HepG2 (cell line): ENCODE results near the gene GRB7. TPM values are rescaled to one million over a fixed set of nuclear protein-coding genes. Genes with fewer than 3 reads are reported as not detected.
A peak's percentile ranks its signal among the peaks of the same experiment; 100 is the strongest.

Experiments
- BRCA1 ChIP-seq: sonication (generic); formaldehyde crosslinking; IDR thresholded peaks from 2 replicates; pipeline ENCODE4 v1.4.0; 2020; ENCODE audit warnings: missing genetic modification reagents
- FOXK1 ChIP-seq: sonication (generic); formaldehyde crosslinking; IDR thresholded peaks from 2 replicates; pipeline ENCODE4 v1.4.0; 2020; ENCODE audit warnings: low read depth, missing genetic modification reagents, borderline replicate concordance
- NFYB ChIP-seq: sonication (generic); formaldehyde crosslinking; IDR thresholded peaks from 2 replicates; pipeline ENCODE4 v1.4.0; 2020; ENCODE audit warnings: missing genetic modification reagents
- NR2F1 ChIP-seq, 2 experiments: fragments of 450-650 bp in 1 of 2; formaldehyde crosslinking in 1 of 2; IDR thresholded peaks; 2 replicates each; pipeline versions ENCODE4 v1.5.0 to v1.6.1; 2016 to 2020; ENCODE audit warnings: mild to moderate bottlenecking in 1 of 2, missing compliant biosample characterization in 1 of 2, missing genetic modification reagents in 1 of 2, moderate library complexity in 1 of 2
- PAF1 ChIP-seq: IDR thresholded peaks from 2 replicates; pipeline ENCODE4 v1.6.1; 2016; ENCODE audit warnings: missing genetic modification reagents, missing compliant biosample characterization
- PHF20 ChIP-seq: sonication (generic); formaldehyde crosslinking; IDR thresholded peaks from 2 replicates; pipeline ENCODE4 v1.5.0; 2020; ENCODE audit warnings: mild to moderate bottlenecking, missing genetic modification reagents
- POLR2G ChIP-seq: fragments of 200-400 bp; formaldehyde crosslinking; IDR thresholded peaks from 2 replicates; pipeline ENCODE4 v1.6.1; 2018; ENCODE audit warnings: mild to moderate bottlenecking, low read depth, low read length, moderate library complexity
- TEAD2 ChIP-seq: sonication (generic); formaldehyde crosslinking; IDR thresholded peaks from 2 replicates; pipeline ENCODE4 v1.9.0; 2021; ENCODE audit warnings: missing genetic modification reagents
- YEATS2 ChIP-seq: sonication (generic); formaldehyde crosslinking; IDR thresholded peaks from 2 replicates; pipeline ENCODE4 v1.4.0; 2020; ENCODE audit warnings: missing genetic modification reagents, borderline replicate concordance
- ZFP82 ChIP-seq: sonication (generic); formaldehyde crosslinking; IDR thresholded peaks from 2 replicates; pipeline ENCODE4 v1.5.1; 2020; ENCODE audit warnings: mild to moderate bottlenecking, missing genetic modification reagents, borderline replicate concordance
- ZNF326 ChIP-seq: sonication (generic); formaldehyde crosslinking; IDR thresholded peaks from 2 replicates; pipeline ENCODE4 v1.4.0; 2020; ENCODE audit warnings: missing genetic modification reagents, borderline replicate concordance
- ZNF333 ChIP-seq: sonication (generic); formaldehyde crosslinking; IDR thresholded peaks from 2 replicates; pipeline ENCODE4 v1.4.0; 2020; ENCODE audit warnings: mild to moderate bottlenecking, missing genetic modification reagents, borderline replicate concordance
- ZNF510 ChIP-seq: sonication (generic); formaldehyde crosslinking; IDR thresholded peaks from 2 replicates; pipeline ENCODE4 v1.4.0; 2020; ENCODE audit warnings: low read depth, mild to moderate bottlenecking, missing genetic modification reagents
- ZNF652 ChIP-seq: IDR thresholded peaks from 2 replicates; pipeline ENCODE4 v1.6.1; 2016; ENCODE audit warnings: low read depth, borderline replicate concordance
- ZNF709 ChIP-seq: sonication (generic); formaldehyde crosslinking; IDR thresholded peaks from 2 replicates; pipeline ENCODE4 v1.5.0; 2020; ENCODE audit warnings: mild to moderate bottlenecking, missing genetic modification reagents
- ZNF720 ChIP-seq: sonication (generic); formaldehyde crosslinking; IDR thresholded peaks from 2 replicates; pipeline ENCODE4 v1.4.0; 2020; ENCODE audit warnings: missing genetic modification reagents
- ZNF782 ChIP-seq: sonication (generic); formaldehyde crosslinking; IDR thresholded peaks from 2 replicates; pipeline ENCODE4 v1.4.0; 2020; ENCODE audit warnings: missing genetic modification reagents, mild to moderate bottlenecking, borderline replicate concordance
- ZNF883 ChIP-seq: sonication (generic); formaldehyde crosslinking; IDR thresholded peaks from 2 replicates; pipeline ENCODE4 v1.5.1; 2020; ENCODE audit warnings: mild to moderate bottlenecking, missing genetic modification reagents; ENCODE audit errors: not compliant biosample characterization
- polyA plus RNA-seq, 8 experiments: library from polyadenylated mRNA; depleted of rRNA in 3 of 8; stranded (reverse) in 7 of 8; unstranded in 1 of 8; fragments of >200 nt; fragmentation: Illumina TruSeq in 4 of 8; extraction: Trizol in 4 of 8; gene quantifications; 2 replicates each; pipeline versions ENCODE4 v1.2.1 to v1.2.3, GENCODE V29; 2011 to 2016; ENCODE audit warnings: low read depth in 4 of 8, missing spikeins in 1 of 8, mixed read lengths in 1 of 8; ENCODE audit not compliant: insufficient read depth in 1 of 8
- total RNA-seq, 5 experiments: library from RNA; depleted of rRNA; stranded (reverse); fragments of >200 nt; fragmentation: Illumina TruSeq; extraction: Trizol; gene quantifications; 2 replicates each; pipeline ENCODE4 v1.2.3, GENCODE V29; 2016; ENCODE audit warnings: low read depth in 1 of 5
- TF ChIP-seq, protein P1 (sequence below): sonication (generic); formaldehyde crosslinking; IDR thresholded peaks from 2 replicates; pipeline ENCODE4 v1.8.0; 2022; ENCODE audit warnings: mild to moderate bottlenecking, missing genetic modification reagents, moderate library complexity
- TF ChIP-seq, protein P2 (sequence below): sonication (generic); formaldehyde crosslinking; IDR thresholded peaks from 2 replicates; pipeline ENCODE4 v1.4.0; 2020; ENCODE audit warnings: mild to moderate bottlenecking, missing genetic modification reagents
- TF ChIP-seq, protein P3 (sequence below): sonication (generic); formaldehyde crosslinking; IDR thresholded peaks from 2 replicates; pipeline ENCODE4 v1.8.1; 2023; ENCODE audit warnings: missing genetic modification reagents, mild to moderate bottlenecking, borderline replicate concordance
- TF ChIP-seq, protein P4 (sequence below): sonication (generic); formaldehyde crosslinking; IDR thresholded peaks from 2 replicates; pipeline ENCODE4 v1.9.0; 2022; ENCODE audit warnings: low read depth, missing genetic modification reagents

GRB7 gene
- total and polyA plus RNA-seq, 2 of the 13 experiments (the other 11 are each of a cell fraction or from before 2014, with no cell fraction given) = 60.2 to 77.7 TPM

DNA sequence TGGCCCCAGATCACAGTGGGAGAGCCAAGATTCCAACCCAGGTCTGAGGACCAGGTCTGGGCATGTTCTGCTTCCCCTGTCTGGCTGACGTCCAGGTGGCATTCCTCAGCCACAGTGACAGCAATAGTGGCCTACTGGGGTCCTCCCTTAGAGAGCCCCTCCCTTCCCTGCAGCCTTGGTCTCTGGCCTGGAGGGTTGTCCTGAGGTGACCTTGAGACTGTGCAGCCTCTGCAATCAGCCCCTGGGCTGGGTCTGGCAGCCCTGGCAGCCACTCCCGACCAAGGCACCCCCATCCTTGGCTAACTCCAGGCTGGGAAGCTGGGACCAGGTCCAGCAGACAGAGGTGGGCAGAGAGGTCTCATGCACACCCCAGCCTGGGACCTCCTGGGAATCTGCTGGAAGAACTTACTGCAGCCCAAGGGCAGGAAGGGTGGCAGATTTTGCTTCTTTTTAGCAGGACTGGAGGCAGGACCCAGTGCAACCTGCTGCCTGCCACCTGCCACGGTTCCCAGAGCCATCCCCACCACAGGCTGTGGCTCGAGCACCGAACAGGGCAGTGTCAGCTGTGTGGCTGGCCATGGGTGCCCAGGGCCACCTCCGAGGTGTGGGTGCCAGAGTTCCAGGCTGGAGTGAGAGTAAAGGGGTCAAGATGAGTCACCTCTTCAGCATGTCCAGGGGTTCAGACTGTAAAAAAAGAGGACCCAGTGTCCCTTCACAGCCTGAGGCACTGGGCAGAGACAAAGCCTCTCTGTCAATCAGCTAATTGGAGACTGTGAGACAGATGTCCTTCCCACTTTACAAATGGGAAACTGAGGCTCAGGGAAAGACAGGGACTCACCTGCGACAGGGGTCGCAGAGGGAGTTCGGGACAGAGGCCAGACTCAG is 12.6 kb downstream of the GRB7 start (continued):
- TF ChIP-seq FOXK1 (CRISPR knock-in tag) (no peak), ZNF652 (CRISPR knock-in tag) (no peak), ZNF720 (no peak), NR2F1 (CRISPR knock-in tag; IDR thresholded peaks at IDR 0.05) (peak in 1 of 2 experiments; percentile 63; a peak in 1 of 4 replicates), NFYB (CRISPR knock-in tag) (no peak), ZNF326 (CRISPR knock-in tag) (no peak), BRCA1 (CRISPR knock-in tag) (no peak), TEAD2 (CRISPR knock-in tag) (no peak), ZNF510 (CRISPR knock-in tag) (no peak), YEATS2 (CRISPR knock-in tag) (peak; percentile 28; the same call in 1 of the 2 replicates), ZNF782 (CRISPR knock-in tag) (0 out of 2 replicates have a peak, but pooled peaks have one; percentile 37), ZNF883 (CRISPR knock-in tag) (peak; percentile 90), PHF20 (CRISPR knock-in tag) (no peak), ZNF709 (CRISPR knock-in tag) (peak; percentile 58; the same call in 1 of the 2 replicates), ZFP82 (CRISPR knock-in tag) (no peak), ZNF333 (no peak), POLR2G (0 out of 2 replicates have a peak, but pooled peaks have one; percentile 33), PAF1 (CRISPR knock-in tag) (no peak)
- TF ChIP-seq, protein P1, sequence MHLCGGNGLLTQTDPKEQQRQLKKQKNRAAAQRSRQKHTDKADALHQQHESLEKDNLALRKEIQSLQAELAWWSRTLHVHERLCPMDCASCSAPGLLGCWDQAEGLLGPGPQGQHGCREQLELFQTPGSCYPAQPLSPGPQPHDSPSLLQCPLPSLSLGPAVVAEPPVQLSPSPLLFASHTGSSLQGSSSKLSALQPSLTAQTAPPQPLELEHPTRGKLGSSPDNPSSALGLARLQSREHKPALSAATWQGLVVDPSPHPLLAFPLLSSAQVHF (CRISPR knock-in tag) = no peak
- TF ChIP-seq, protein P2, sequence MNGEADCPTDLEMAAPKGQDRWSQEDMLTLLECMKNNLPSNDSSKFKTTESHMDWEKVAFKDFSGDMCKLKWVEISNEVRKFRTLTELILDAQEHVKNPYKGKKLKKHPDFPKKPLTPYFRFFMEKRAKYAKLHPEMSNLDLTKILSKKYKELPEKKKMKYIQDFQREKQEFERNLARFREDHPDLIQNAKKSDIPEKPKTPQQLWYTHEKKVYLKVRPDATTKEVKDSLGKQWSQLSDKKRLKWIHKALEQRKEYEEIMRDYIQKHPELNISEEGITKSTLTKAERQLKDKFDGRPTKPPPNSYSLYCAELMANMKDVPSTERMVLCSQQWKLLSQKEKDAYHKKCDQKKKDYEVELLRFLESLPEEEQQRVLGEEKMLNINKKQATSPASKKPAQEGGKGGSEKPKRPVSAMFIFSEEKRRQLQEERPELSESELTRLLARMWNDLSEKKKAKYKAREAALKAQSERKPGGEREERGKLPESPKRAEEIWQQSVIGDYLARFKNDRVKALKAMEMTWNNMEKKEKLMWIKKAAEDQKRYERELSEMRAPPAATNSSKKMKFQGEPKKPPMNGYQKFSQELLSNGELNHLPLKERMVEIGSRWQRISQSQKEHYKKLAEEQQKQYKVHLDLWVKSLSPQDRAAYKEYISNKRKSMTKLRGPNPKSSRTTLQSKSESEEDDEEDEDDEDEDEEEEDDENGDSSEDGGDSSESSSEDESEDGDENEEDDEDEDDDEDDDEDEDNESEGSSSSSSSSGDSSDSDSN = peak; percentile 56
- TF ChIP-seq, protein P3, sequence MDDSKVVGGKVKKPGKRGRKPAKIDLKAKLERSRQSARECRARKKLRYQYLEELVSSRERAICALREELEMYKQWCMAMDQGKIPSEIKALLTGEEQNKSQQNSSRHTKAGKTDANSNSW (CRISPR knock-in tag) = no peak
- TF ChIP-seq, protein P4, sequence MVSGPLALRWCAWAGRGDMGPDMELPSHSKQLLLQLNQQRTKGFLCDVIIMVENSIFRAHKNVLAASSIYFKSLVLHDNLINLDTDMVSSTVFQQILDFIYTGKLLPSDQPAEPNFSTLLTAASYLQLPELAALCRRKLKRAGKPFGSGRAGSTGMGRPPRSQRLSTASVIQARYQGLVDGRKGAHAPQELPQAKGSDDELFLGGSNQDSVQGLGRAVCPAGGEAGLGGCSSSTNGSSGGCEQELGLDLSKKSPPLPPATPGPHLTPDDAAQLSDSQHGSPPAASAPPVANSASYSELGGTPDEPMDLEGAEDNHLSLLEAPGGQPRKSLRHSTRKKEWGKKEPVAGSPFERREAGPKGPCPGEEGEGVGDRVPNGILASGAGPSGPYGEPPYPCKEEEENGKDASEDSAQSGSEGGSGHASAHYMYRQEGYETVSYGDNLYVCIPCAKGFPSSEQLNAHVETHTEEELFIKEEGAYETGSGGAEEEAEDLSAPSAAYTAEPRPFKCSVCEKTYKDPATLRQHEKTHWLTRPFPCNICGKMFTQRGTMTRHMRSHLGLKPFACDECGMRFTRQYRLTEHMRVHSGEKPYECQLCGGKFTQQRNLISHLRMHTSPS (CRISPR knock-in tag) = peak; percentile 79
